ENCODE data around the gene PLCG1.

The PLCG1 gene

DNA sequence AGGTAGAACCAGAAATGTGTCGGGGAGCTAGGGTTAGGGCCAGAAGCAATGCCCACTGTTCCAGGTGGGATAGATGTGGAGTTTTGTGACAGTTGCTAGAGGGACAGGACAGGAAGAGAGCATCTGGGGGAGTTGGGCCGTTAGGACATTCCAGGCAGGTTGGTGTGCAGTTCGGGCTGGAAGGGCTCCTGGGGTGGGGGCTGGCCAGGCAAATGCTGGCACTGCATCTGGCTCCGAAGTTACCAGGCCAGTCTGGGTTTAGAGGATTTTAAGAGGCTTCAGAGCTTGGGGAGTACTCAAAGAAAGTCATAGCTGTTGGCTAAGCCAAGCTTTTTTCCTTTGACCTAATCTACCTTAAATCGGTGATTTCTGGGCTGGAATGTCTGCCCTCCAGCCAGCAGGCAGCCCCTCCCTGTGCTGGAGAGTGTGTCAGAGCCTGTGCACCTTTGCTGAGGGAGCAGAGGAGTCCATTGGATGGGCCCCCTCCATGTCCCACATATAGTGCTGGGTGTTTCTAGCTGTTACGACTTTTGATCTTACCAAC lies 20.8 kb downstream of the PLCG1 start:
- TF ChIP-seq, protein P1, sequence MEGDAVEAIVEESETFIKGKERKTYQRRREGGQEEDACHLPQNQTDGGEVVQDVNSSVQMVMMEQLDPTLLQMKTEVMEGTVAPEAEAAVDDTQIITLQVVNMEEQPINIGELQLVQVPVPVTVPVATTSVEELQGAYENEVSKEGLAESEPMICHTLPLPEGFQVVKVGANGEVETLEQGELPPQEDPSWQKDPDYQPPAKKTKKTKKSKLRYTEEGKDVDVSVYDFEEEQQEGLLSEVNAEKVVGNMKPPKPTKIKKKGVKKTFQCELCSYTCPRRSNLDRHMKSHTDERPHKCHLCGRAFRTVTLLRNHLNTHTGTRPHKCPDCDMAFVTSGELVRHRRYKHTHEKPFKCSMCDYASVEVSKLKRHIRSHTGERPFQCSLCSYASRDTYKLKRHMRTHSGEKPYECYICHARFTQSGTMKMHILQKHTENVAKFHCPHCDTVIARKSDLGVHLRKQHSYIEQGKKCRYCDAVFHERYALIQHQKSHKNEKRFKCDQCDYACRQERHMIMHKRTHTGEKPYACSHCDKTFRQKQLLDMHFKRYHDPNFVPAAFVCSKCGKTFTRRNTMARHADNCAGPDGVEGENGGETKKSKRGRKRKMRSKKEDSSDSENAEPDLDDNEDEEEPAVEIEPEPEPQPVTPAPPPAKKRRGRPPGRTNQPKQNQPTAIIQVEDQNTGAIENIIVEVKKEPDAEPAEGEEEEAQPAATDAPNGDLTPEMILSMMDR (IDR thresholded peaks at IDR 0.05; ENCODE audit: borderline replicate concordance, control extremely low read depth, extremely low read depth, insufficient read depth, missing control alignments): no peak
- DNase-seq (ENCODE audit: low spot score): no peak
- in situ Hi-C loops (cut with MboI; ENCODE audit: low sequenced_read_pairs, unreplicated experiment): no loop called here

DNA sequence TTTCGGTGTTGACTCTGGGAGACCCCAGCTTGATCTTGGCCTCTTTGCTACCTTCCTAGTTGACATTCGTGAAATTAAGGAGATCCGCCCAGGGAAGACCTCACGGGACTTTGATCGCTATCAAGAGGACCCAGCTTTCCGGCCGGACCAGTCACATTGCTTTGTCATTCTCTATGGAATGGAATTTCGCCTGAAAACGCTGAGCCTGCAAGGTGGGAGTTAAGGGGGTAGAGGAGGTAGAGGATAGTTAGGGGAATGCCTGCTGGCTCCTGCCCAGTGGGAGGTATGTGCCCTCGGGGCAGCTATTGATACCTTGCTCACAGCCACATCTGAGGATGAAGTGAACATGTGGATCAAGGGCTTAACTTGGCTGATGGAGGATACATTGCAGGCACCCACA lies 22.2 kb downstream of the PLCG1 start:
- TF ChIP-seq, protein P1 (IDR thresholded peaks at IDR 0.05; ENCODE audit: borderline replicate concordance, control extremely low read depth, extremely low read depth, insufficient read depth, missing control alignments): no peak
- no peak for DNase-seq (ENCODE audit: low spot score)
- in situ Hi-C loops (cut with MboI; ENCODE audit: low sequenced_read_pairs, unreplicated experiment): no loop called here

DNA sequence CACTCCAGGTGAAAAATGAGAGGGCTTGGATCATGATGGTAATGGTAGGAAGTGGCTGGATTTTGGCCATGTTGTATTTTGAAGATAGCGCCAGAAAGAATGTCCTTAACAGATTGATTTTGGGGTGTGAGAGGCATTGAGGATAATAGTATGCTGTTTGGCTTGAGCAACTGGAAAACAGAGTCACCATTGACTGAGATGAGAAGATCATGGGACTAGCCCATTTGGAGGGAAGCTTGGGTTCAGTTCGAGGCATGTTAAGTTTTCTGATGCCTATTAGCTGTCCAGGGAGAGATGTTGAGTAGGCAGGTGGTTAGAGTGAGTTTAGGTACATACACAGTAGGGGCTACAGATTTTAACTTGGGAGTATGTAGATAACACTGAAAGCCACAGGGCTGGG lies 23.3 kb downstream of the PLCG1 start:
- DNase-seq (ENCODE audit: low spot score): no peak
- in situ Hi-C loops (cut with MboI; ENCODE audit: low sequenced_read_pairs, unreplicated experiment): no loop called here
- TF ChIP-seq, protein P1 (IDR thresholded peaks at IDR 0.05; ENCODE audit: borderline replicate concordance, control extremely low read depth, extremely low read depth, insufficient read depth, missing control alignments): no peak

DNA sequence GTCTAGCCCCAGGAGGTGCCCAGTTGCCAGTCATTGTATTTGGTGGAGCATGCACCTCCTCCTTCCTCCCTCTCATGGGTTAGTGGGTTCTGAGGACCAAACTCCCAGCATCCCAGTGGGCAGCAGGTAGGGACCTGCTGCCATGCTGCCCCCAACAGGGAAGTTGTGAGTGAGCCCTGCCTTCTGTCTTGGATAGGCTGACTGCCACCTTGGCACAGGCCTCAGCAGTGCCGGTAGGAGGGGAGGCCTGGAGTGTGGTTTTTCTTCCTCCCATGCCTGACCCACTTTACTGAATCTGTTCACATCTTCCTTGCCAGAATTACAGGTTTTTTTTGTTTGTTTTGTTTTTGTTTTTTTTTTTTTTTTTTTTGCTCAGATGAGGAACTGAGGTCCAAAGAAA lies 24.5 kb downstream of the PLCG1 start:
- in situ Hi-C loops (cut with MboI; ENCODE audit: low sequenced_read_pairs, unreplicated experiment): no loop called here
- no peak for DNase-seq (ENCODE audit: low spot score)
- TF ChIP-seq, protein P1 (IDR thresholded peaks at IDR 0.05; ENCODE audit: borderline replicate concordance, control extremely low read depth, extremely low read depth, insufficient read depth, missing control alignments): no peak

DNA sequence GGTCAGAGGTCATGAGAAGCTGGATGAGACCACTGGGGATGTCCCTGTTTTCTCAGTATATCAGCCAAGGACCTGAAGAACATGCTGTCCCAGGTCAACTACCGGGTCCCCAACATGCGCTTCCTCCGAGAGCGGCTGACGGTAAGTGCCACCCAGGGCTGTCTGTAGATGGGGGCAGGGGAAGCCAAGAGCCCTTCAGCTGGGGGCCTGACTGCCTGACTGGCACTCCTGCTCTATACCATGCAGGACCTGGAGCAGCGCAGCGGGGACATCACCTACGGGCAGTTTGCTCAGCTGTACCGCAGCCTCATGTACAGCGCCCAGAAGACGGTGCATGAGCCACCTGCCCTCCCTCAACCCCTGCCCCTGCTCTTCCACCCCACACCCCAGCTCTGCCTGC lies 25.1 kb downstream of the PLCG1 start:
- DNase-seq (ENCODE audit: low spot score): no peak
- in situ Hi-C loops (cut with MboI; ENCODE audit: low sequenced_read_pairs, unreplicated experiment): no loop called here
- TF ChIP-seq, protein P1 (IDR thresholded peaks at IDR 0.05; ENCODE audit: borderline replicate concordance, control extremely low read depth, extremely low read depth, insufficient read depth, missing control alignments): no peak

DNA sequence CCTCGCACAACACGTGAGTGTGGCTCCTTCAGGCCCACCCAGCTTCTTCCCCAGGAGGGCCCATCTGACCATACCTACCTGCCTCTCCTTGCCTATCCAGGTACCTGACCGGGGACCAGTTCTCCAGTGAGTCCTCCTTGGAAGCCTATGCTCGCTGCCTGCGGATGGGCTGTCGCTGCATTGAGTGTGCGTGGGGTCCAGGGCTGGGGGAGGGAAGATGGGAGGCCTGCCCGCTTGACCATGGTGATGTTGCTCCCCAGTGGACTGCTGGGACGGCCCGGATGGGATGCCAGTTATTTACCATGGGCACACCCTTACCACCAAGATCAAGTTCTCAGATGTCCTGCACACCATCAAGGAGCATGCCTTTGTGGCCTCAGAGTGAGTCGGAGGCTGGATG lies 26.5 kb downstream of the PLCG1 start:
- in situ Hi-C loops (cut with MboI; ENCODE audit: low sequenced_read_pairs, unreplicated experiment): no loop called here
- DNase-seq (ENCODE audit: low spot score): no peak
- TF ChIP-seq, protein P1 (IDR thresholded peaks at IDR 0.05; ENCODE audit: borderline replicate concordance, control extremely low read depth, extremely low read depth, insufficient read depth, missing control alignments): no peak
